ENCODE results near the gene MYBPC3.

DNA sequence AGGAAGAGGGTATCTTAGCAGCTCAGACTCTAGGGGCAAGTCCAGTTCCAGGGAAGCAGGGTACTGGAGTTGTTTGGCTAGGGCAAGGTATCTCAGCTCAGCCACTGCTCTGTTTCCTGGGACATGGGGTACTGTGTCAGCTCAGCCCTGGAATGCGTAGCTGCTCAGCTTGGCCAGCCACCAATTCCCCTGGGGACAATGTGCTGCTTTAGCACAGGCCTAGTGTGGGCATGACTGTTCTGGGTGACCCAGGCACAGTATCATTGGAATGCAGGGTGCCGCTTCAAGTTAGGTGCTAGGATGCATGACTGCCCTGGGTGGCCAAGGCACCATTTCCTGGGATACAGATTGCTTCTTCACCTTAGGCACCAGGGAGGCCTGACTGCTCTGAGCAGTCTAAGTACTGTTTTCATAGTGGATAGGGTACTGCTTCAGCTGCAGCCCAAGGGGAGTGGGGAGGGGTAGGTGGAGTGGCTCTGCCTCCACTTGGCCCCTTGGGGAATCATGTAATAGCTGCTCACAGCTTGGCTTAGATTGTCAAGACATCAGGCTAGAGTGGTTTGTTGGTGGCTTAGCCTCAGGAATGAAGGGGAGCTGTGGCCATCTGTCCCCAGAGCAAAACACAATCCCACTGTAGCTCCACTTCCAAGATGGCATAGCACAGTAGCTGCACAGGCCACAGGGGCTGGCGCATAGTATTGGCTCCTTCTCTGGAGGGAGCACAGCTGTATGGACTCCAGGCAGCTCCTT lies 46.6 kb downstream of the MYBPC3 start:
- TF ChIP-seq, protein P1, sequence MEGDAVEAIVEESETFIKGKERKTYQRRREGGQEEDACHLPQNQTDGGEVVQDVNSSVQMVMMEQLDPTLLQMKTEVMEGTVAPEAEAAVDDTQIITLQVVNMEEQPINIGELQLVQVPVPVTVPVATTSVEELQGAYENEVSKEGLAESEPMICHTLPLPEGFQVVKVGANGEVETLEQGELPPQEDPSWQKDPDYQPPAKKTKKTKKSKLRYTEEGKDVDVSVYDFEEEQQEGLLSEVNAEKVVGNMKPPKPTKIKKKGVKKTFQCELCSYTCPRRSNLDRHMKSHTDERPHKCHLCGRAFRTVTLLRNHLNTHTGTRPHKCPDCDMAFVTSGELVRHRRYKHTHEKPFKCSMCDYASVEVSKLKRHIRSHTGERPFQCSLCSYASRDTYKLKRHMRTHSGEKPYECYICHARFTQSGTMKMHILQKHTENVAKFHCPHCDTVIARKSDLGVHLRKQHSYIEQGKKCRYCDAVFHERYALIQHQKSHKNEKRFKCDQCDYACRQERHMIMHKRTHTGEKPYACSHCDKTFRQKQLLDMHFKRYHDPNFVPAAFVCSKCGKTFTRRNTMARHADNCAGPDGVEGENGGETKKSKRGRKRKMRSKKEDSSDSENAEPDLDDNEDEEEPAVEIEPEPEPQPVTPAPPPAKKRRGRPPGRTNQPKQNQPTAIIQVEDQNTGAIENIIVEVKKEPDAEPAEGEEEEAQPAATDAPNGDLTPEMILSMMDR (IDR thresholded peaks at IDR 0.05; ENCODE audit: insufficient read depth, low read depth, low read length): no peak
- no peak for TF ChIP-seq EZH2 (IDR thresholded peaks at IDR 0.05; ENCODE audit: insufficient read depth, low read length)
